OCI-LY7 (cell line): ENCODE measurements around the gene FMN1. TPM values are rescaled to one million over a fixed set of nuclear protein-coding genes. Genes with fewer than 3 reads are reported as not detected.
A peak's percentile ranks its signal among the peaks of the same experiment; 100 is the strongest.

Experiments used
- BruUV-seq: library from RNA; stranded (reverse); fragments of 400-500 nt; replicated peaks from 2 replicates; lab custom pipeline; 2021; lab: Mats Ljungman, UMichigan
- CTCF ChIA-PET: fragments of 300-600 bp; sonication (Branson Sonifier 250); formaldehyde crosslinking; loops from one replicate; lab custom pipeline; 2022; ENCODE audit warnings: antibody characterized with exemption; ENCODE audit not compliant: unreplicated experiment; lab: Charles Lee
- POLR2A ChIA-PET: fragments of 300-600 bp; sonication (Branson Sonifier 250); formaldehyde crosslinking; loops from one replicate; lab custom pipeline; 2022; ENCODE audit warnings: antibody characterized with exemption; lab: Charles Lee
- DNase-seq: peaks from one replicate; pipeline ENCODE4 v3.0.0-alpha.2; 2015; ENCODE audit warnings: low spot score
- H2AFZ ChIP-seq: fragments of 200-600 bp; sonication (generic), shearing (Covaris generic); 2 replicates; pipeline ENCODE4 v1.6.1; 2014; ENCODE audit warnings: mild to moderate bottlenecking, antibody characterized with exemption, low read length, moderate library complexity
- H3K27ac ChIP-seq: fragments of 200-600 bp; sonication (generic); 2 replicates; pipeline ENCODE4 v1.5.1; 2014; ENCODE audit warnings: mixed run types, low read depth, mild to moderate bottlenecking, moderate library complexity, low read length, inconsistent platforms; ENCODE audit not compliant: poor library complexity, severe bottlenecking
- H3K36me3 ChIP-seq: fragments of 200-600 bp; sonication (generic); 2 replicates; pipeline ENCODE4 v1.6.1; 2014; ENCODE audit warnings: mild to moderate bottlenecking, antibody characterized with exemption, low read length, moderate library complexity, mixed read lengths; ENCODE audit not compliant: insufficient read depth
- H3K4me1 ChIP-seq: fragments of 200-600 bp; sonication (generic); 2 replicates; pipeline ENCODE4 v1.5.1; 2014; ENCODE audit warnings: mild to moderate bottlenecking, low read length; ENCODE audit not compliant: insufficient read depth, poor library complexity, severe bottlenecking
- H3K4me2 ChIP-seq: fragments of 200-600 bp; sonication (generic); 2 replicates; pipeline ENCODE4 v1.6.1; 2014; ENCODE audit warnings: mild to moderate bottlenecking, low read length
- H3K4me3 ChIP-seq: fragments of 200-600 bp; sonication (generic); 2 replicates; pipeline ENCODE4 v1.5.1; 2014; ENCODE audit warnings: mild to moderate bottlenecking, low read depth, low read length; ENCODE audit not compliant: poor library complexity, severe bottlenecking
- H3K79me2 ChIP-seq: fragments of 200-600 bp; sonication (generic); 2 replicates; pipeline ENCODE4 v1.6.1; 2016; ENCODE audit warnings: low read depth, mild to moderate bottlenecking, low read length, moderate library complexity, mixed read lengths; ENCODE audit not compliant: insufficient read depth
- H3K9me2 ChIP-seq: fragments of 200-600 bp; sonication (generic); 2 replicates; pipeline ENCODE4 v1.6.1; 2016; ENCODE audit warnings: mild to moderate bottlenecking, low read length, mixed read lengths; ENCODE audit not compliant: insufficient read depth
- H3K9me3 ChIP-seq: fragments of 200-600 bp; sonication (generic); 2 replicates; pipeline ENCODE4 v1.6.1; 2014; ENCODE audit warnings: mild to moderate bottlenecking, mixed run types, low read length, mixed read lengths
- H4K20me1 ChIP-seq: fragments of 200-600 bp; sonication (generic); 2 replicates; pipeline ENCODE4 v1.6.1; 2014; ENCODE audit warnings: mild to moderate bottlenecking, antibody characterized with exemption, low read length, moderate library complexity, mixed read lengths; ENCODE audit not compliant: insufficient read depth
- EZH2phosphoT487 ChIP-seq: fragments of 200-600 bp; sonication (generic); IDR thresholded peaks from 2 replicates; pipeline ENCODE4 v1.6.1; 2018; ENCODE audit warnings: low read depth, borderline replicate concordance, mild to moderate bottlenecking, mixed run types, antibody characterized with exemption, low read length, moderate library complexity, mixed read lengths
- intact Hi-C: fragments of 100-400 bp; cut with micrococcal nuclease; formaldehyde crosslinking; loops from one replicate; pipeline ENCODE4 v1.10.0; 2022; ENCODE audit not compliant: unreplicated experiment
- total RNA-seq, 2 experiments: library from RNA; depleted of rRNA in 1 of 2; stranded (reverse); fragments of >200 nt in 1 of 2; shearing (Covaris generic) in 1 of 2; gene quantifications; 2 replicates each; pipeline ENCODE4 v1.2.3, GENCODE V29; 2014 to 2022
- TF ChIP-seq, protein P1 (sequence below): fragments of 200-600 bp; sonication (generic); conservative IDR thresholded peaks from 2 replicates; pipeline ENCODE4 v1.5.1; 2014; ENCODE audit warnings: mild to moderate bottlenecking, antibody characterized with exemption, low read length, moderate library complexity, mixed read lengths

FMN1 gene
- total RNA-seq, 2 experiments from 2014 or later = 3.2 to 4.2 TPM

DNA sequence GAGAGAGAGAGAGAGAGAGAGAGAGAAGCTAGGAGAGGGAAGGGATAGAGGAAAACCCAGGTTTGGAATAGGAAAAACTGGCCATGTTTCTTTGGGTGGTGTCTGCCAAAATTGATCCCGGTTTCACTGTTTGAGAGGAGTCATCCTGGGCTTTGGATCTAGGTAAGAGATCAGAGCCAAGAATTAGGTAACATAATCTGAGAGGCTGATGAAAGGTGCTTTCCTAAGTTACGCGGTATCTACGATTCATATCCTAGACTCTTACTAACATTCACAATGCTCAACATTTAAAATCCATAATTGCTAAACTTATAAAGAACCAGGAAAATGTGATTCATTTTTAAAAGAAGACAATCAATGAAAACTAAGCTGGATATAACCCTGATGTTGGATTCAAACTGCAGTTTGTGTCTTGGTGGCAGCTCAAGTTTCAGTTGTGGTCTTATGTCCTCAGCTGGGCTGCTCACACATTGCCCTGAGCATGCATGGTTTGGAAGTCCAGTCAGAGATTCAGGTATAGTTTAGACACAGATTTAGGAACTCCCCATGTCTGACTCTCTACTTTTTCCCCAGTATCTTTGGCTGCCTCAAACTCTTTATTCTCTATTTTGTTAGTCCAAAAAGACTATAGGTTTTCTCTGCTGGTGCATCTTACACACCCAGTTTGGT is 42.5 kb upstream of the FMN1 start:
- Histone ChIP-seq H4K20me1 (no peaks in the 10 kb centered on the region), H3K36me3 (no peaks in the 10 kb centered on the region), H3K9me2 (no peaks in the 10 kb centered on the region), H3K79me2 (no peaks in the 10 kb centered on the region), H2AFZ (no peak overlapping the region), H3K9me3 (no peaks in the 10 kb centered on the region), H3K4me3 (no peak overlapping the region), H3K27ac (no peak overlapping the region), H3K4me2 (no peak overlapping the region), H3K4me1 (no peaks in the 10 kb centered on the region)
- intact Hi-C loops = no loop called here
- no peak for DNase-seq
- ChIA-PET CTCF (interaction anchor here (0.6 kb wide), 2 partner anchors 34 to 438 kb away, joined by 3 read pairs; no protein-coding TSS in a partner anchor), POLR2A (interaction anchor here (0.6 to 0.9 kb wide), 3 partner anchors 12 to 1715 kb away, joined by 3 to 6 read pairs (median 4); no protein-coding TSS in a partner anchor)
- TF ChIP-seq EZH2phosphoT487 = no peak
- TF ChIP-seq, protein P1, sequence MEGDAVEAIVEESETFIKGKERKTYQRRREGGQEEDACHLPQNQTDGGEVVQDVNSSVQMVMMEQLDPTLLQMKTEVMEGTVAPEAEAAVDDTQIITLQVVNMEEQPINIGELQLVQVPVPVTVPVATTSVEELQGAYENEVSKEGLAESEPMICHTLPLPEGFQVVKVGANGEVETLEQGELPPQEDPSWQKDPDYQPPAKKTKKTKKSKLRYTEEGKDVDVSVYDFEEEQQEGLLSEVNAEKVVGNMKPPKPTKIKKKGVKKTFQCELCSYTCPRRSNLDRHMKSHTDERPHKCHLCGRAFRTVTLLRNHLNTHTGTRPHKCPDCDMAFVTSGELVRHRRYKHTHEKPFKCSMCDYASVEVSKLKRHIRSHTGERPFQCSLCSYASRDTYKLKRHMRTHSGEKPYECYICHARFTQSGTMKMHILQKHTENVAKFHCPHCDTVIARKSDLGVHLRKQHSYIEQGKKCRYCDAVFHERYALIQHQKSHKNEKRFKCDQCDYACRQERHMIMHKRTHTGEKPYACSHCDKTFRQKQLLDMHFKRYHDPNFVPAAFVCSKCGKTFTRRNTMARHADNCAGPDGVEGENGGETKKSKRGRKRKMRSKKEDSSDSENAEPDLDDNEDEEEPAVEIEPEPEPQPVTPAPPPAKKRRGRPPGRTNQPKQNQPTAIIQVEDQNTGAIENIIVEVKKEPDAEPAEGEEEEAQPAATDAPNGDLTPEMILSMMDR = no peak
- BruUV-seq = no TSS peak

DNA sequence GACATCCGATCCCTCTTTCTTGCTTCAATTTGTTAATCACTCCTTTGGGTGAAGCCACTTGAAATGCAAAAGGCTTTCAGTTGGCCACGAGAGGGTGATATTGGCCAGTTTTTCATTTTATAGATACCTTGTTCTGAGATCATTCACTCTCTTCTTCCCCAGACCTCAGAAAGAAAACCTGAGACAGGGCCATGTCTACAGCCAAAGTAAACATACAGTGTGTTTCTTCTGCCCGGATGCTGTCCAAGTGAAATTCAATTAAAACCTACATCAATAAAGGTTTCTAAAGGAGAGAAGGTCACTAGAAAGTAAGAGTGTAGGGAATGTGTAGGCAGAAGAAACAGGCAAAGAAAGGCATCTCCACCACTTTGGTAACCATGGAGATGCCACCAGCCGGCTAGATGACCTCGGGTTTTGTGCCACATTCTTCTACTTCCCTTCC is 39.5 kb upstream of the FMN1 start:
- ChIA-PET CTCF (no interaction called here), POLR2A (no interaction called here)
- Histone ChIP-seq H3K27ac (no peak overlapping the region), H3K4me3 (no peak overlapping the region), H2AFZ (no peak overlapping the region), H3K4me1 (no peaks in the 10 kb centered on the region), H3K36me3 (no peaks in the 10 kb centered on the region), H4K20me1 (no peaks in the 10 kb centered on the region), H3K9me2 (no peaks in the 10 kb centered on the region), H3K4me2 (no peak overlapping the region), H3K9me3 (no peaks in the 10 kb centered on the region), H3K79me2 (no peaks in the 10 kb centered on the region)
- DNase-seq = peak; percentile 51
- intact Hi-C loops = no loop called here
- BruUV-seq = no TSS peak
- TF ChIP-seq, protein P1 = peak; percentile 81
- no peak for TF ChIP-seq EZH2phosphoT487
